Kidney epithelial cell (primary cell): ENCODE measurements around the gene NOM1. TPM values are rescaled to one million over a fixed set of nuclear protein-coding genes. Genes with fewer than 3 reads are reported as not detected.

Source experiments
- DNase-seq: peaks from one replicate; pipeline ENCODE4 v3.0.0-alpha.2; 2010; ENCODE audit warnings: low read depth
- H3K27me3 ChIP-seq: 2 replicates; pipeline ENCODE4 v1.6.0; 2011; ENCODE audit warnings: low read length; ENCODE audit not compliant: control insufficient read depth, insufficient read depth
- H3K36me3 ChIP-seq: 2 replicates; pipeline ENCODE4 v1.5.1; 2011; ENCODE audit warnings: low read length; ENCODE audit not compliant: control insufficient read depth, insufficient read depth
- H3K4me3 ChIP-seq: 2 replicates; pipeline ENCODE4 v1.5.1; 2011; ENCODE audit warnings: low read depth, mild to moderate bottlenecking, control low read depth, low read length
- total RNA-seq: library from RNA; depleted of rRNA; stranded (reverse); fragments of >200 nt; gene quantifications from 2 replicates; pipeline ENCODE4 v1.2.3, GENCODE V29; 2015
- TF ChIP-seq, protein P1 (sequence below): IDR thresholded peaks from 2 replicates; pipeline ENCODE4 v1.5.1; 2011; ENCODE audit warnings: mild to moderate bottlenecking, moderate library complexity, low read length, control low read depth, inconsistent platforms; ENCODE audit not compliant: insufficient read depth, poor library complexity, severe bottlenecking

The NOM1 gene
- total RNA-seq, 1 donor from 2014 or later = 15.9 TPM

- DNase-seq = no peak
- H3K36me3 ChIP-seq = no peaks in the 10 kb centered on the region
- H3K27me3 ChIP-seq = peaks cover 81% of the 10 kb centered on the region
- TF ChIP-seq, protein P1, sequence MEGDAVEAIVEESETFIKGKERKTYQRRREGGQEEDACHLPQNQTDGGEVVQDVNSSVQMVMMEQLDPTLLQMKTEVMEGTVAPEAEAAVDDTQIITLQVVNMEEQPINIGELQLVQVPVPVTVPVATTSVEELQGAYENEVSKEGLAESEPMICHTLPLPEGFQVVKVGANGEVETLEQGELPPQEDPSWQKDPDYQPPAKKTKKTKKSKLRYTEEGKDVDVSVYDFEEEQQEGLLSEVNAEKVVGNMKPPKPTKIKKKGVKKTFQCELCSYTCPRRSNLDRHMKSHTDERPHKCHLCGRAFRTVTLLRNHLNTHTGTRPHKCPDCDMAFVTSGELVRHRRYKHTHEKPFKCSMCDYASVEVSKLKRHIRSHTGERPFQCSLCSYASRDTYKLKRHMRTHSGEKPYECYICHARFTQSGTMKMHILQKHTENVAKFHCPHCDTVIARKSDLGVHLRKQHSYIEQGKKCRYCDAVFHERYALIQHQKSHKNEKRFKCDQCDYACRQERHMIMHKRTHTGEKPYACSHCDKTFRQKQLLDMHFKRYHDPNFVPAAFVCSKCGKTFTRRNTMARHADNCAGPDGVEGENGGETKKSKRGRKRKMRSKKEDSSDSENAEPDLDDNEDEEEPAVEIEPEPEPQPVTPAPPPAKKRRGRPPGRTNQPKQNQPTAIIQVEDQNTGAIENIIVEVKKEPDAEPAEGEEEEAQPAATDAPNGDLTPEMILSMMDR = no peak
- H3K4me3 ChIP-seq = no peak overlapping the region
These were observed 71.8 kb downstream of the NOM1 start for GRCh38 chr7:157021071-157021870.

GRCh38 chr7:157021871-157022680 is 72.6 kb downstream of the NOM1 start:
- peaks cover 73% of the 10 kb centered on the region for H3K27me3 ChIP-seq
- H3K36me3 ChIP-seq = no peaks in the 10 kb centered on the region
- TF ChIP-seq, protein P1 = no peak
- no peak overlapping the region for H3K4me3 ChIP-seq
- no peak for DNase-seq

Other genes with a start within 250 kb of the NOM1 start
- gene LMBR1, start 56.5 kb upstream of the NOM1 start, total RNA-seq = 47.3 and 48.7 TPM in 2 replicates
- 2.0 and 2.7 TPM in 2 replicates for gene MNX1, start 61.0 kb downstream of the NOM1 start, total RNA-seq
- gene UBE3C, start 189.2 kb downstream of the NOM1 start, total RNA-seq = 74.1 and 76.9 TPM in 2 replicates